ENCODE measurements around the gene SHROOM3.

The SHROOM3 gene

GRCh38 chr4:76666944-76667532 lies 232.0 kb downstream of the SHROOM3 start:
- no peak for DNase-seq

- DNase-seq: no peak
Observed at GRCh38 chr4:76670631-76671030, 235.6 kb downstream of the SHROOM3 start.

DNA sequence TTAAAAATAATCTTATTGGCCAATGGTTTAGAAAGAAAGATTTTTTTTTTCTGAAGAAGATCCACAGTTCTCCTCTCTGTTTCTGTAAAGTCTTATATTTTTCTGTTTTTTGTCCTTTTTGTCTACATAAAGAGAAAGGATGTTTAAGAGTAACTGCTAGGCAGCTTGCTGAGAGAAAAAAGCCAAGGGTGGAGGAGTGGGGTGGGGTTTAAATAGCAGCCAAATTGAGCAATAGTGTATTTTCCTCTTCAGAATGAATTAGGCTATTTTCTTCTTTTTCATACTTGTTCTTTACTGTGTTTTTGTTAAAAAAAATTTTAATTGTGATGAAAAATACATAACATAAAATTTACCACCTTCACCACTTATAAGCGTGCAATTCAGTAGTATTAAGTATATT lies 238.3 kb downstream of the SHROOM3 start:
- no peak for DNase-seq

DNA sequence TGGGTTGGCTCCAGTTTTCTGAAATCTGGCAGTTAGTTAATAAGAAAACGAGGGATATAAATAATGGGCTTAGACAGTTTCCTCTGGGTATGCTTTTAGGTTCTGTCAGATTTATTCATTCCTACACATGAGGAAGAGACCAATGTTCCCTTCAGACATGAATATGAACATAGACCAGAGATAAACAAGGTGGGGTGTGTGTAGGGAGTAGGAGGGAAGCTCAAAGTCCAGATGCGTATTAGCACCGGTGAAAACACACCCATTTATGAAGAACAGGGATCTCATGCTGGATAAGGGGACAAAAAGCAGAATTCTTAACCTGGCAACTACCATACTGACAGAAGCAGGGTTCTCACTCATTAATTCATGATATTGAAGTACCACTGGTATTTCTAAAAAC lies 240.0 kb downstream of the SHROOM3 start:
- DNase-seq: no peak

DNA sequence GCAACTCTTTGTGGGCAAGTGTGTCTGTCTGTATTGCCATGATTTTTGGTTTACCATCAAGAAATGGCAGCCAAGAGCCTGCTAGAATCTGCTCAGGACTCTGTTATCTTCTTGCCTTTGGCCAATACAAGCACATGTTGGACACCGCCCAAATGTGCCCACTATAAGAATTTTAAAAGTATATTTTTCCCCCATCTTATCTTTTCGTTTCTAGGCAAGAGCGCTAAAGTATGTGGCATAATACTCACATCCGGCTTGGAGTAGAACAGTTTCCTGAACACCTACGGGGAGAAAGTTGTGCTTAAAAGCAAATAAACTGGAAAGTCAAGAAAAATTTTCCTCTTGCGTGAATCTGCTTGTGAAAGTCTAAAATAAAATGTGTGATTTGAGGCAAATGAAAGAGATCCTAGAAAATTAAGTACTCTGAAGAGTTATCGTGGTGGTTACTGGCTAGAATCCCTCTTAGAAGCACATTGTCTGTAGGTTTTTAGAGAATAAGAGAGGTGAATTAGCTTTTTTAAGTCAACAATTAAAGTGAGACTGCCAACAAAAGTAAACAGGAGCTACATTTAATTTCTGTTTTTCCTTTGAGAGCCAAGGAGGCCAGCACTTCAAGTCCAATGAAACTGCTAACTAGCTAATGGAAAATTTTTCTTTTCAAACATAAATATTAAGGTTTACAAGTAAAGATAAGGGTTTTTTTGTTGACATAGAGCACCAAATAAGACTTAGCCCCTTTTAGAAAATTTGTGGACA lies 242.7 kb downstream of the SHROOM3 start:
- no peak for DNase-seq

GRCh38 chr4:76679691-76680090 lies 244.7 kb downstream of the SHROOM3 start:
- no peak for DNase-seq

DNA sequence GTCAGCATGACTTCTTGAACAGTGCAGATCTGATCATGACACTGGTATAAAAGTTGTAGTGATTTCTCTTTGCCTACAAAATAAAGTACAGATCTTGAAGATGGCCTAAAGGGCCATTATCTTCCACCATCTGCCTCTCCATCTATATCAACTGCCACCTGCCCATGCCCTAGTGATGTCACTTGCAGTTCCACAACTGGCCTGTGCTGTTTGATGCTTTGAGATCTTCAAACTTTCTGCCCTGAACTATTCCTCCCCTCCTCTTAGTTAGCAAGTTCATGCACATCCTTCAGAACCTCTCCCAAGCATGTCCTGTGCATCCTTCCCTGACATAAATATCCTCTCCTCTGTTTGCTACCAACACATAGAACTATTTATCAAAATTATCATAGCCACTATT lies 245.9 kb downstream of the SHROOM3 start:
- no peak for DNase-seq

GRCh38 chr4:76681996-76682395 lies 247.0 kb downstream of the SHROOM3 start:
- DNase-seq: no peak

DNA sequence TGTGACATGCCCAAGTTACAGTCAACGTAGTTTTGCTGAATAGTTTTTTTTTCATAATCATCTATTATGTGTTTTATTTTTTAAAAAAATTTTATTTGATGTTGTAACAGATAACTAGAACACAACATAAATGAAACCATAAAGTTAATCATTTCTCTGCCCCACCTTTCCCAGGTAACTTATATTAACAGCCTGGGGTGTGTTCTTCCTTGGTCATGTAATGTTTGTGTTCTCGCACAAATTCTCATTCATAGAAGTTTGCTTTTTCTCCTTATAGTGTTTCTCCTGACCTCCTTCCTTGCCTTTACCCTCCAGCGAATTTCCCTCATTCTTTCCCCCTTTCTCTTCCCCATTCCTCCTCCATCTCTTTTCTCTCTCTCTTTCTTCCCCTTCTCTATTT lies 248.1 kb downstream of the SHROOM3 start:
- DNase-seq: no peak

- no peak for DNase-seq
Observed at GRCh38 chr4:76687746-76688448, 252.9 kb downstream of the SHROOM3 start.

- DNase-seq: no peak
Observed at GRCh38 chr4:76688619-76689144, 253.7 kb downstream of the SHROOM3 start.

DNA sequence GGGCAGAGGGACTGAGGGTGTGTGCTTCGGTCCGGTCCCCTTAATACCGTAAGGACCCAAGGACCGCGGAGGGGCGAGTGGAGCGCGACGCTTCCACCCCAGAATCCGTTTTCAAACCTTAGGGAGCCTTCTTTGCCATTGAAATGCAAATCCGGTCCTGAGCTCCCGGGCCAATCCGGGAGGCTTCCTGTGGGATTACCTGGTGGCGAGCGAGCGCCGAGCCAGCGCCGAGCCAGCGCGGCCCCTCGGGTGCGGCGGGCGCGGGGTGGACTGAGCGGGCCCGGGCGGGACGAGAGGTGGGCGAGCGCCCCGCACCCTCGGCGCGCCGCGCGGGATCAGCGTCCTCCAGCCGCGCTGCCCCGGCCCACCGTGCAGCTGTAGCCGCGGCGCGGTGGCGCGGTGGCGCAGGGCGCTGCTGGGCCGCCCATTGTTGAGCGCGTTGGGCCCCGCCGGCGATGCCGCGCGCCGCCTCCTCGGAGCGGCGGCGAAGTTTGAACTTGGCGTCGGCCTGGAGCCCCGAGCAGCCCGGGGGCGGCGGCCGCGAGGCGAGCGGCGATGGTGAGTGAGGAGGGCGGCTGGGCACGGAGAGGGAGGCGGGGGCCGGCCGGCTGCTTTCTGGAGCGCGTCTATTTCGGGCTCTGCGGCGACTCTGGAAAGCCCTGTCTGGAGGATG lies 254.3 kb downstream of the SHROOM3 start:
- peak; percentile 54 for DNase-seq

DNA sequence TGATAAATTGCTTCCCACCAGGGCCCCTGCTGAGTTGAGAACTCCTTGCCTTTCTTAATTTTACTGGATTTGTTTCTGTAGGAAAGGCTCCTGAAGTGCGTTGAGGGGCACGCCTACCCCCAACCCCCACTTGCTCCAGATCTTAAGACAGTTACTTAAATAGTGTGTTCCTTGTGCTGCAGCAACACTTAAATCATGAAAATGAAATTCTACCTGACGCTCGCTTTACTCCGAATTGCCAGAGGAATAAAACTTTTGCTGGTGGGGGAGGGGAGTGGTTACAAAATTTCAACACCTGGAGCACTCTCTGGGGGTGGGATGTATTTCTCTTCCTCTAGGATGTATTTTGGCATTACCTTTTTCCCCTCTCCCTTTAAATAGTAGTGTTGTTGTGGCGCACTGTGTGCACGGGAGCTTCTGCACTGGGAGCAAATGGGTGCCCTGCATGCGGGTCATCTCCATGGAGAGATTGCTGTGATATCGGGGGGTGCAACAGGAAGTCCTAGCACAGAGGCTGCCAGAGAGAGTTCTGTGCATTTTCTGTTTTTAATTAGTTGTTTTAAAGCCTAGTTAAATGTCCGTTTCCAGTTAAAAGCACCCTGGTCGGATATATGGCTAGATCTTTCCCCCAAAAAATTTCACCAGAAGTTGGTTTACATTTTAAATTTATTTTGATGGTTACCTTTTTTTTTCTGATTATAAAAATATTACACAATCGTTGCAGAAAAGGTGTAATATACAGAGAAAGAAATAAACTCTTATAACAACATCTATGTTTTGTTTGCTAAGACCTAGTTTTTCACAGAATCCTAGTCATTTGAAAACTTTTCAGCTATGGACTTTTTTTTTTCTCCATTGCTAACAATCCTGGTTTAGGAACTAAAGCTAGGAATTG lies 255.2 kb downstream of the SHROOM3 start:
- no peak for DNase-seq

DNA sequence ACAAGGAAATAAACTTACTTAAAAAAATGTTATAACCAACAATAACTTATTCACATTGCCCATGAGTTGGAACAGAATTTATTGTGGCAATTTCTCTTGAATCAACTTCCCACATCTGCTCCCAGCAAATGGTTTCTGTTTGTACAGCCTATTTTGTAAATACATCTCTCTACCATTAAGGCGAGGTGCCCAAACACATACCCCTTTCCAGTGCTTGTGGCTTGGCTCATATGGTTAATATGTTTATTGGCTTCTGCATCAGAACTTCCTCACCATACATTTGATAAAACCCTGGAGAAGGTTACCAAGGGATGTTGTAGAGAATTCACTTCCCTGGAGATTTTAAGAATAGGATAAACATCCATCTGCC lies 255.9 kb downstream of the SHROOM3 start:
- no peak for DNase-seq

- DNase-seq: no peak
Observed at GRCh38 chr4:76691807-76692582, 257.0 kb downstream of the SHROOM3 start.

DNA sequence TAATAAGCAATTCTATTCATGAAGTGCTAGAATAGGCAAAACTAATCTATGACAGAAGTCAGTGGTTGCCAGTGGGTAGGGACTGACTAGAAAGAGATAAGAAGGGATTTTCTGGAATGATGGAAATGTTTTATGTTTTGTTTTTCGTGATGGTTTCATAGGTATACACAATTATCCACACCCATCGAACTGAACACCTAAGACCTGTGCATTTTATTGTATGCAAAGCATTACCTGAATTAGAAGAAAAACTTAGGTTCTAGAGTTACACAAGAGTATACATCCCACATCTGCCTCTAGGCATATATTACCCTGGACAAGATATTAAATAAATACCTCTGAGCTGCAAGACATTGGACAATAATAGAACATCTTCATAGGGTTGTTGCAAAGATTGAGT lies 257.7 kb downstream of the SHROOM3 start:
- DNase-seq: no peak

DNA sequence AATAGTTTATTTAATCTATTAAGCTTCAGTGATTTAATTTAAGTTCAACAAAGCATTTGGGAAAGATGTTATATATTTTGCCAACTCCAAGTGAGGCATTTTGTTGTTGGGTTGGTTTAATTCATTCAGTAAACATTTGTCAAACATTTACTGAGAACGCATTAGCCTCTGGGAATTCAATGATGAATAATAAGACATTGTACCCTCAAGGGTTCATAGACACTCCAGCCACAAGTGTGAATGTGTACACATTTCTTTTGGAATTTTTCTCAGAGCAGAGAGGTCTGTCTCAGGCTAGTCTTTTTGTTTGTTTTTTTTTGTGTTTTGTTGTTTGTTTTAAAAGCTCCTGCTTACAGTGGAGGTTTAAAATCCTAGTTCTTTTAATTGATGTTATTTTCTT lies 259.0 kb downstream of the SHROOM3 start:
- no peak for DNase-seq

GRCh38 chr4:76696109-76696508 lies 261.1 kb downstream of the SHROOM3 start:
- DNase-seq: no peak

- DNase-seq: no peak
Observed at GRCh38 chr4:76697129-76697803, 262.2 kb downstream of the SHROOM3 start.

DNA sequence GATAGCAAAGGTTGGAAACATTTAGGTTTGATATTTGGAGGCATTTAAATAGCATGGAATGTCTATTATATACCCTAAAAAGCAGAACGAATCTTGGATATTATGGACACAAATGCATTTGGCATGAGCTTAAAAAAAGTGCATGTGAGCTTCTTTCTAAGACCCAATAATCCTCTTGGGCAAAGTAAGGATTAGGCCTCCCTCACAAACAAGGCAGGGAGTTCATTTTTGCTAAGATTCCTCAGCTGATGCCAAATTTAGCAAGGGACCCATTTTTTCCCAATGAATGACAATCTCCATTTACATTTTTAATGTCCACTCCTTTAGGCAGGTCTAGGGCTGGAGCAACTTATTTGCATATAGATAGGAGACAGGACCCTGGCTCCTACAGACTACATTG lies 263.1 kb downstream of the SHROOM3 start:
- DNase-seq: no peak

DNA sequence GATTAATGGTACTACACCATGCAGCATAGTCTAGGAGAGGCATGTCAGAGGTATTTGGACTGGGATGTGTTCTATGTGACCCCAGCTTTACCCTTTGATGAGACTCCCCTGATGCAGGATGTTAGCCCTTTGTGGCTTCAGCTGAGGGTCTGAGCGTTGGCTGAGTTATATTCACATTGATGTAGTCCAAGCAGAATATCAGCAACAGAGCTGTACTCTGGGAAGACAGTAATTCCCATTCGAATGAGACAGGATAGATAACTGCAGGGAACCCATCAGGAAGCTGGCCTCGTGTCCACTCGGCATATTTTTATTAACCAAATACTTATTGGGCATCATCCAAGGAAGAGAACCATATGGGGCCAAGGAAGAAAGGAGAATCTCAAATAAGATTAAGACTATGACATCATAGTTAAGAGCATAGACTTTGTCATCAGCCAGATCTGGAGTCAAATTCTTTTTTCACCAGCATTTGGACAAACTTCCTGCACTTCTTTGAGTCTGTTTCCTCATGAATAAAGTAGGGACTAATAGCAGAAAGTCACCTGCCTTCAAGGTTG lies 264.8 kb downstream of the SHROOM3 start:
- DNase-seq: no peak
